ENCODE measurements around the gene TDRD15. TPM values are rescaled to one million over a fixed set of nuclear protein-coding genes. Genes with fewer than 3 reads are reported as not detected.

TDRD15 gene
- polyA plus RNA-seq, 2 of the 4 experiments (the other 2 are of a cell fraction), result not detected

- no peaks in the 10 kb centered on the region for H3K9me3 ChIP-seq
- no peak for TF ChIP-seq EHF (CRISPR knock-in tag; IDR thresholded peaks at IDR 0.05)
- TF ChIP-seq ATOH8 (CRISPR knock-in tag; IDR thresholded peaks at IDR 0.05; ENCODE audit: low read depth), result no peak
- no peak for TF ChIP-seq NFE2L2 (conservative IDR thresholded peaks at IDR 0.05; ENCODE audit: low read length)
- no peak for TF ChIP-seq KDM5A (IDR thresholded peaks at IDR 0.05)
- no peak for TF ChIP-seq CHD2 (IDR thresholded peaks at IDR 0.05; ENCODE audit: low read length, partially characterized antibody)
- TF ChIP-seq ZSCAN20 (CRISPR knock-in tag; IDR thresholded peaks at IDR 0.05), result no peak
- no peak for TF ChIP-seq JUNB (IDR thresholded peaks at IDR 0.05)
- no peak for TF ChIP-seq CEBPB (IDR thresholded peaks at IDR 0.05)
- no peak for TF ChIP-seq REST (IDR thresholded peaks at IDR 0.05)
- no peak for TF ChIP-seq ESRRA (IDR thresholded peaks at IDR 0.05; ENCODE audit: borderline replicate concordance, low read length)
- no peak overlapping the region for H3K4me3 ChIP-seq
- no peak overlapping the region for H3K4me2 ChIP-seq
- ChIA-PET POLR2A (no interaction called here), CTCF (no interaction called here)
- 11% methylated on average over 5 of the region's 5 CpGs for WGBS (ENCODE audit: missing lambda C conversion rate)
- ATAC-seq (no peak), DNase-seq (ENCODE audit: low read depth in 1 of 2, low spot score in 1 of 2) (no peak), FAIRE-seq (no peak)
- H3K4me1 ChIP-seq, result no peaks in the 10 kb centered on the region
- H3K27ac ChIP-seq, result no peak overlapping the region
Observed at GRCh38 chr2:21131861-21132260, 8.1 kb downstream of the TDRD15 start.

GRCh38 chr2:21135585-21135984, 11.8 kb downstream of the TDRD15 start:
- FAIRE-seq (no peak), DNase-seq (ENCODE audit: low read depth in 1 of 2, low spot score in 1 of 2) (no peak), ATAC-seq (no peak)
- Histone ChIP-seq H3K4me1 (no peaks in the 10 kb centered on the region), H3K4me2 (no peak overlapping the region), H3K4me3 (no peak overlapping the region), H3K9me3 (no peaks in the 10 kb centered on the region), H3K27ac (no peak overlapping the region)
- TF ChIP-seq CBX2 (IDR thresholded peaks at IDR 0.05; ENCODE audit: borderline replicate concordance, low read depth) (no peak), CHD4 (IDR thresholded peaks at IDR 0.05; ENCODE audit: borderline replicate concordance) (no peak), USF2 (IDR thresholded peaks at IDR 0.05) (no peak), RARB (CRISPR knock-in tag; IDR thresholded peaks at IDR 0.05) (no peak), MAZ (IDR thresholded peaks at IDR 0.05; ENCODE audit: borderline replicate concordance, low read depth, low read length) (no peak)
- CTCF ChIA-PET, result no interaction called here
- POLR2A ChIA-PET, result no interaction called here
- 0% methylated on average over 2 of the region's 2 CpGs for WGBS (ENCODE audit: missing lambda C conversion rate)

- ChIA-PET CTCF (no interaction called here), POLR2A (no interaction called here)
- Histone ChIP-seq H3K4me3 (no peak overlapping the region), H3K4me2 (no peak overlapping the region), H3K4me1 (no peaks in the 10 kb centered on the region), H3K9me3 (no peaks in the 10 kb centered on the region), H3K27ac (no peak overlapping the region)
- DNase-seq (ENCODE audit: low read depth in 1 of 2, low spot score in 1 of 2) (no peak), FAIRE-seq (no peak), ATAC-seq (no peak)
- TF ChIP-seq ELK1 (IDR thresholded peaks at IDR 0.05; ENCODE audit: low read depth, low read length), result no peak
- WGBS (ENCODE audit: missing lambda C conversion rate), result 2% methylated on average over 2 of the region's 2 CpGs
Observed at GRCh38 chr2:21142149-21142548, 18.4 kb downstream of the TDRD15 start.
